HCT116 (cell line): ENCODE measurements around the gene TCF12.

Experiments used
- CTCF ChIP-seq, 3 experiments: fragments of 200-600 bp in 1 of 3; sonication (generic) in 1 of 3; IDR thresholded peaks in 2 of 3; conservative IDR thresholded peaks in 1 of 3; 2 replicates each; pipeline ENCODE4 v1.5.1; 2012 to 2017; ENCODE audit warnings: low read depth in 2 of 3, low read length in 2 of 3, antibody characterized with exemption in 1 of 3, borderline replicate concordance in 1 of 3, control low read depth in 1 of 3, mild to moderate bottlenecking in 1 of 3, mixed read lengths in 1 of 3, mixed run types in 1 of 3, moderate library complexity in 1 of 3; ENCODE audit not compliant: insufficient read depth in 1 of 3
- EZH2phosphoT487 ChIP-seq: fragments of 200-600 bp; IDR thresholded peaks from 2 replicates; pipeline ENCODE4 v1.6.1; 2018; ENCODE audit warnings: antibody characterized with exemption, borderline replicate concordance
- POLR2A ChIP-seq: IDR thresholded peaks from 2 replicates; pipeline ENCODE4 v1.7.0; 2011; ENCODE audit warnings: borderline replicate concordance; ENCODE audit not compliant: insufficient read depth, insufficient read length; ENCODE audit errors: extremely low read depth
- SRF ChIP-seq: IDR thresholded peaks from 2 replicates; pipeline ENCODE4 v1.6.1; 2012; ENCODE audit warnings: low read depth
- ZFX ChIP-seq: fragments of 450-650 bp; IDR thresholded peaks from 2 replicates; pipeline ENCODE4 v1.6.1; 2017

GRCh38 chr15:57100136-57100539 is 181.7 kb downstream of the TCF12 start:
- TF ChIP-seq CTCF (IDR thresholded peaks at IDR 0.05 in 2 of 3, conservative IDR thresholded peaks at IDR 0.05 in 1 of 3; ENCODE audit: borderline replicate concordance in 1 of 3, insufficient read depth in 1 of 3, low read depth in 2 of 3, low read length in 2 of 3) (no peak), ZFX (no peak), POLR2A (no peak), SRF (no peak), EZH2phosphoT487 (no peak)
